Gastroesophageal sphincter (tissue), 4 donors: ENCODE results near the gene RBP5. TPM values are rescaled to one million over a fixed set of nuclear protein-coding genes. Genes with fewer than 3 reads are reported as not detected.
A peak's percentile ranks its signal among the peaks of the same experiment; 100 is the strongest.

Experiments
- ATAC-seq: fragments of 150-250 bp; one replicate; pipeline ENCODE4 v1.9.1; 2016; ENCODE audit warnings: mild to moderate bottlenecking, moderate library complexity
- H3K27ac ChIP-seq, 4 donors: fragments of 200-600 bp; sonication (generic) in 3 of 4; 1 replicate in 3 of 4; 2 replicates in 1 of 4; pipeline ENCODE4 v1.5.1; 2016 to 2019
- H3K27me3 ChIP-seq: fragments of 200-600 bp; sonication (generic); one replicate; pipeline ENCODE4 v1.5.1; 2019
- H3K36me3 ChIP-seq, 2 donors: fragments of 200-600 bp; sonication (generic); one replicate each; pipeline ENCODE4 v1.5.1; 2019; ENCODE audit warnings: control low read depth in 1 of 2
- H3K4me1 ChIP-seq, 3 donors: fragments of 200-600 bp; sonication (generic); 1 replicate in 2 of 3; 2 replicates in 1 of 3; pipeline ENCODE4 v1.5.1; 2016 to 2019; ENCODE audit warnings: control low read depth in 2 of 3
- H3K4me3 ChIP-seq, 2 donors: fragments of 200-600 bp; sonication (generic); one replicate each; pipeline ENCODE4 v1.5.1; 2019; ENCODE audit warnings: mild to moderate bottlenecking in 1 of 2, moderate library complexity in 1 of 2
- H3K9me3 ChIP-seq, 3 donors: fragments of 200-600 bp; sonication (generic); one replicate each; pipeline ENCODE4 v1.5.1; 2017 to 2019; ENCODE audit warnings: control low read depth in 2 of 3
- EP300 ChIP-seq: sonication (generic); formaldehyde crosslinking; IDR thresholded peaks from one replicate; pipeline ENCODE4 v1.6.1; 2017; ENCODE audit warnings: antibody characterized with exemption, mild to moderate bottlenecking
- POLR2A ChIP-seq, 2 donors: fragments of 450-650 bp; IDR thresholded peaks; one replicate each; pipeline ENCODE4 v1.6.1; 2017; ENCODE audit warnings: antibody characterized with exemption in 2 of 2, mild to moderate bottlenecking in 2 of 2, moderate library complexity in 1 of 2
- POLR2AphosphoS5 ChIP-seq: sonication (generic); formaldehyde crosslinking; IDR thresholded peaks from one replicate; pipeline ENCODE4 v1.6.1; 2017; ENCODE audit warnings: antibody characterized with exemption
- WGBS, 2 donors: methylation state at CpG; one replicate each; pipeline ENCODE4 v1.1.5; 2018; ENCODE audit warnings: low coverage in 1 of 2; 5-methylcytosine and 5-hydroxymethylcytosine counted together
- total RNA-seq, 4 donors: library from RNA; depleted of rRNA; stranded (reverse); fragments of >200 nt; gene quantifications; one replicate each; pipeline ENCODE4 v1.1.0, GENCODE V29; 2016
- TF ChIP-seq, protein P1 (sequence below), 4 experiments: fragments of 200-600 bp in 2 of 4; fragments of 450-650 bp in 2 of 4; sonication (generic) in 1 of 4; IDR thresholded peaks; one replicate each; pipeline ENCODE4 v1.5.1; 2017 to 2019; ENCODE audit warnings: antibody characterized with exemption in 4 of 4, mild to moderate bottlenecking in 2 of 4, moderate library complexity in 2 of 4

RBP5 gene
- total RNA-seq, 4 donors from 2014 or later: 0.58 to 1.1 TPM; not detected in 2

DNA sequence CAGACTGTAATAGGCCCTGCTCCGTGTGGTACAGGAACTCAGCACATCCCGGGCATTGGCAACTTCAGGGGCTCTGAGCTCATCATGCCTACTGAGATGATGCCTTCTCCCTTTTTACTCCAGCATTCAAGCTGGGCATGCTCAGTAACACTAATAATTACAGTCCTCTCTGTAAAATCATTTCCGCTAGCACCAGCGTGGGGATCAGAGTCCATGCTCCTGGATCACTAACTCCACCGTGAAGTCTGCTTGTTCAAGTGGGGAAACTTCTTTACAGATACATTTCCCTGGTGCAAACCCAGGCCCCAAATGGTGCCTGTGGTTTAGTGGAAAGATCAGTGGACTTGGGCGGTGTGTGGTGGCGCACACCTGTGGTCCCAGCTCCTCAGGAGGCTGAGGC lies 18.2 kb upstream of the RBP5 start:
- no peaks in the 10 kb centered on the region for H3K9me3 ChIP-seq
- peaks cover 0 to 8% (median 0%) of the 10 kb centered on the region in 3 donors for H3K4me1 ChIP-seq
- no peak for TF ChIP-seq POLR2A (IDR thresholded peaks at IDR 0.05)
- TF ChIP-seq EP300: no peak
- no peak for TF ChIP-seq POLR2AphosphoS5
- TF ChIP-seq, protein P1, sequence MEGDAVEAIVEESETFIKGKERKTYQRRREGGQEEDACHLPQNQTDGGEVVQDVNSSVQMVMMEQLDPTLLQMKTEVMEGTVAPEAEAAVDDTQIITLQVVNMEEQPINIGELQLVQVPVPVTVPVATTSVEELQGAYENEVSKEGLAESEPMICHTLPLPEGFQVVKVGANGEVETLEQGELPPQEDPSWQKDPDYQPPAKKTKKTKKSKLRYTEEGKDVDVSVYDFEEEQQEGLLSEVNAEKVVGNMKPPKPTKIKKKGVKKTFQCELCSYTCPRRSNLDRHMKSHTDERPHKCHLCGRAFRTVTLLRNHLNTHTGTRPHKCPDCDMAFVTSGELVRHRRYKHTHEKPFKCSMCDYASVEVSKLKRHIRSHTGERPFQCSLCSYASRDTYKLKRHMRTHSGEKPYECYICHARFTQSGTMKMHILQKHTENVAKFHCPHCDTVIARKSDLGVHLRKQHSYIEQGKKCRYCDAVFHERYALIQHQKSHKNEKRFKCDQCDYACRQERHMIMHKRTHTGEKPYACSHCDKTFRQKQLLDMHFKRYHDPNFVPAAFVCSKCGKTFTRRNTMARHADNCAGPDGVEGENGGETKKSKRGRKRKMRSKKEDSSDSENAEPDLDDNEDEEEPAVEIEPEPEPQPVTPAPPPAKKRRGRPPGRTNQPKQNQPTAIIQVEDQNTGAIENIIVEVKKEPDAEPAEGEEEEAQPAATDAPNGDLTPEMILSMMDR (IDR thresholded peaks at IDR 0.05): no peak
- ATAC-seq: no peak
- no peak overlapping the region for H3K27ac ChIP-seq
- H3K4me3 ChIP-seq: no peak overlapping the region
- peaks cover 0 to 74% of the 10 kb centered on the region in 2 donors for H3K36me3 ChIP-seq
- no peaks in the 10 kb centered on the region for H3K27me3 ChIP-seq
- WGBS, 2 donors: 93 to 96% methylated on average over 4 to 6 of the region's 7 CpGs

GRCh38 chr12:7146228-7146627 lies 17.5 kb upstream of the RBP5 start:
- Histone ChIP-seq H3K36me3 (peaks cover 0 to 74% of the 10 kb centered on the region in 2 donors), H3K27me3 (no peaks in the 10 kb centered on the region), H3K4me3 (no peak overlapping the region), H3K27ac (no peak overlapping the region), H3K4me1 (peaks cover 0 to 8% (median 0%) of the 10 kb centered on the region in 3 donors), H3K9me3 (no peaks in the 10 kb centered on the region)
- no peak for TF ChIP-seq EP300
- TF ChIP-seq, protein P1 (IDR thresholded peaks at IDR 0.05): no peak
- TF ChIP-seq POLR2A (IDR thresholded peaks at IDR 0.05): no peak
- TF ChIP-seq POLR2AphosphoS5: no peak
- ATAC-seq: no peak
- 92 to 98% methylated on average over 5 of the region's 7 CpGs for WGBS, 2 donors

GRCh38 chr12:7145671-7146070 lies 17.0 kb upstream of the RBP5 start:
- ATAC-seq: no peak
- peaks cover 0 to 8% (median 0%) of the 10 kb centered on the region in 3 donors for H3K4me1 ChIP-seq
- no peak overlapping the region for H3K4me3 ChIP-seq
- H3K9me3 ChIP-seq: no peaks in the 10 kb centered on the region
- TF ChIP-seq POLR2A (IDR thresholded peaks at IDR 0.05) (no peak), POLR2AphosphoS5 (no peak), EP300 (no peak)
- TF ChIP-seq, protein P1 (IDR thresholded peaks at IDR 0.05): no peak
- H3K27ac ChIP-seq: no peak overlapping the region
- H3K27me3 ChIP-seq: no peaks in the 10 kb centered on the region
- peaks cover 0 to 74% of the 10 kb centered on the region in 2 donors for H3K36me3 ChIP-seq
- 56 to 59% methylated on average over 3 to 4 of the region's 4 CpGs for WGBS, 2 donors

DNA sequence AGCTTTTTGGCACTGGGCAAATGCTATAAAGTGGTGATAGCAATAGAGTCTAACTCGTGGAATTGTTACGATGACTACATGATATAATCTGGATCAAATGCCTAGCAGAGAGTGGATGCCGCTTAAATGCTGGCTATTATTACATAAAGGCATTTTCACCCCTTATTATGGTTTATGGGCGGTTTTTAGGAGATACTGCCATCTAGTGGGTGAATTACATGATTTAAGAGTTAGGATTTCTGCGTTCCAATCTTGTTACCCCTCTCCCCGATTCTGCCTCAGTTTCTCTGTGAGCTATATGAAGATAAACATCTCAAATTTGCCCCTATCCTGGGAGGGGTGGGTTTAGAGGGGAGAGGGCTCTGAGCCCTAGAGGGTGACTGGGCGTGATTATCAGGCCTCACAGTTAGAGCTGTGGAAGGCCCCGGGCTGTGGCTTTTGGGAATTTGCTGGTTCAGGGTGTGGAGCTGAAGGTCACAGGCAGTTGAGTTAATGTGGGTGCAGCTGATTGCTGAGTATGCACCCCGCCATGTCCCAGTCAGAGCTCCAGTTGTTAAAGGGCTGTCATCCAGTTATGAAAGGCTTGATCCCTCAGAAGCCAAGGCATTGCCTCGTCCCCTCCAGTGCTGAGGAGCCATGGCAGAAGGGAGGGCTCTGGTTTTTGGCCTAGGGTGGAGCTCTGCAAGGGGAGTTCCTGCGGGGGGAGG lies 15.9 kb upstream of the RBP5 start:
- H3K9me3 ChIP-seq: no peaks in the 10 kb centered on the region
- peak; percentile 45 for ATAC-seq
- no peaks in the 10 kb centered on the region for H3K27me3 ChIP-seq
- WGBS, 2 donors: 25 to 32% methylated on average over 7 to 8 of the region's 11 CpGs
- TF ChIP-seq POLR2A (IDR thresholded peaks at IDR 0.05) (no peak), EP300 (no peak), POLR2AphosphoS5 (no peak)
- TF ChIP-seq, protein P1 (IDR thresholded peaks at IDR 0.05): peak in 3 of 4 experiments; percentile 45 to 58 (median 45)
- peaks cover 0 to 72% of the 10 kb centered on the region in 2 donors for H3K36me3 ChIP-seq
- peak overlapping the region in 1 of 4 donors; percentile 32 for H3K27ac ChIP-seq
- no peak overlapping the region for H3K4me3 ChIP-seq
- peaks cover 0 to 8% (median 0%) of the 10 kb centered on the region in 3 donors for H3K4me1 ChIP-seq

- TF ChIP-seq POLR2A (IDR thresholded peaks at IDR 0.05) (no peak), EP300 (no peak), POLR2AphosphoS5 (no peak)
- TF ChIP-seq, protein P1 (IDR thresholded peaks at IDR 0.05): no peak
- H3K27ac ChIP-seq: no peak overlapping the region
- peaks cover 0 to 69% of the 10 kb centered on the region in 2 donors for H3K36me3 ChIP-seq
- no peaks in the 10 kb centered on the region for H3K27me3 ChIP-seq
- H3K9me3 ChIP-seq: no peaks in the 10 kb centered on the region
- no peak overlapping the region for H3K4me3 ChIP-seq
- no peak for ATAC-seq
- WGBS, 2 donors: 97% methylated on average over 7 of the region's 7 CpGs; no CpG with 5 or more reads in 1 of the 2 donors
- H3K4me1 ChIP-seq: peaks cover 0 to 8% (median 0%) of the 10 kb centered on the region in 3 donors
Measured at GRCh38 chr12:7143564-7143963, 14.9 kb upstream of the RBP5 start.
